ENCODE measurements around the gene NEU2.
A peak's percentile ranks its signal among the peaks of the same experiment; 100 is the strongest.
"Not testable (repeated sequence)": the region's sequence is repeated elsewhere in the genome, so short reads cannot be mapped to it uniquely, and the experiment has no call there.

Gene NEU2

GRCh38 chr2:233010569-233011267, 21.8 kb upstream of the NEU2 start:
- no peak for DNase-seq (ENCODE audit: low read depth in 2 of 2)

- no peak for DNase-seq (ENCODE audit: low read depth in 2 of 2)
Measured at GRCh38 chr2:233011268-233011650, 21.2 kb upstream of the NEU2 start.

GRCh38 chr2:233011702-233012131, 20.8 kb upstream of the NEU2 start:
- DNase-seq (ENCODE audit: low read depth in 2 of 2) = no peak

- no peak for DNase-seq (ENCODE audit: low read depth in 2 of 2)
Measured at GRCh38 chr2:233012301-233012971, 20.0 kb upstream of the NEU2 start.

- DNase-seq (ENCODE audit: low read depth in 2 of 2) = no peak
Measured at GRCh38 chr2:233013027-233013461, 19.4 kb upstream of the NEU2 start, which contains the start of gene NGEF. TSS of gene NGEF (minus strand) at chr2:233013256. CDS start at chr2:232974890, 38,366 bp downstream.

- DNase-seq (ENCODE audit: low read depth in 2 of 2) = no peak
Measured at GRCh38 chr2:233013650-233014049, 18.8 kb upstream of the NEU2 start.

- no peak for DNase-seq (ENCODE audit: low read depth in 2 of 2)
Measured at GRCh38 chr2:233015019-233015645, 17.3 kb upstream of the NEU2 start.

- no peak for DNase-seq (ENCODE audit: low read depth in 2 of 2)
Measured at GRCh38 chr2:233017947-233018346, 14.5 kb upstream of the NEU2 start.

GRCh38 chr2:233019610-233020009, 12.9 kb upstream of the NEU2 start:
- not testable (repeated sequence) for DNase-seq (ENCODE audit: low read depth in 2 of 2)

GRCh38 chr2:233020454-233020853, 12.0 kb upstream of the NEU2 start:
- DNase-seq (ENCODE audit: low read depth in 2 of 2) = no peak

- no peak for DNase-seq (ENCODE audit: low read depth in 2 of 2)
Measured at GRCh38 chr2:233021771-233022170, 10.7 kb upstream of the NEU2 start.

- no peak for DNase-seq (ENCODE audit: low read depth in 2 of 2)
Measured at GRCh38 chr2:233022561-233022960, 9.9 kb upstream of the NEU2 start.

GRCh38 chr2:233023007-233023760, 9.3 kb upstream of the NEU2 start:
- no peak for DNase-seq (ENCODE audit: low read depth in 2 of 2)

GRCh38 chr2:233023761-233024410, 8.6 kb upstream of the NEU2 start:
- no peak for DNase-seq (ENCODE audit: low read depth in 2 of 2)

- no peak for DNase-seq (ENCODE audit: low read depth in 2 of 2)
Measured at GRCh38 chr2:233025706-233026105, 6.8 kb upstream of the NEU2 start.

GRCh38 chr2:233026198-233026813, 6.2 kb upstream of the NEU2 start:
- peak in 1 of 2 experiments; percentile 9 for DNase-seq (ENCODE audit: low read depth in 2 of 2)

- DNase-seq (ENCODE audit: low read depth in 2 of 2) = no peak
Measured at GRCh38 chr2:233029321-233029720, 3.2 kb upstream of the NEU2 start.

GRCh38 chr2:233031556-233032500, 644 bp upstream of the NEU2 start:
- DNase-seq (ENCODE audit: low read depth in 2 of 2) = no peak

- DNase-seq (ENCODE audit: low read depth in 2 of 2) = no peak
Measured at GRCh38 chr2:233033672-233034071, 1.2 kb downstream of the NEU2 start.

Data from fibroblast of skin of left biceps (primary cell).